Activated CD4-positive, CD25-positive, alpha-beta regulatory T cell treated with anti-CD3 and anti-CD28 coated beads, Interleukin-2, amount 50 U/mL, for 24 hours (primary cell): Measurements from ENCODE around the gene PRPF40B.

ENCODE experiments used
- ATAC-seq, 2 donors: fragments of 150-1000 bp; cut with Tn5 transposase; one replicate each; pipeline ENCODE4 v1.10.0; 2021; ENCODE audit warnings: mild to moderate bottlenecking in 1 of 2, moderate library complexity in 1 of 2

PRPF40B gene

DNA sequence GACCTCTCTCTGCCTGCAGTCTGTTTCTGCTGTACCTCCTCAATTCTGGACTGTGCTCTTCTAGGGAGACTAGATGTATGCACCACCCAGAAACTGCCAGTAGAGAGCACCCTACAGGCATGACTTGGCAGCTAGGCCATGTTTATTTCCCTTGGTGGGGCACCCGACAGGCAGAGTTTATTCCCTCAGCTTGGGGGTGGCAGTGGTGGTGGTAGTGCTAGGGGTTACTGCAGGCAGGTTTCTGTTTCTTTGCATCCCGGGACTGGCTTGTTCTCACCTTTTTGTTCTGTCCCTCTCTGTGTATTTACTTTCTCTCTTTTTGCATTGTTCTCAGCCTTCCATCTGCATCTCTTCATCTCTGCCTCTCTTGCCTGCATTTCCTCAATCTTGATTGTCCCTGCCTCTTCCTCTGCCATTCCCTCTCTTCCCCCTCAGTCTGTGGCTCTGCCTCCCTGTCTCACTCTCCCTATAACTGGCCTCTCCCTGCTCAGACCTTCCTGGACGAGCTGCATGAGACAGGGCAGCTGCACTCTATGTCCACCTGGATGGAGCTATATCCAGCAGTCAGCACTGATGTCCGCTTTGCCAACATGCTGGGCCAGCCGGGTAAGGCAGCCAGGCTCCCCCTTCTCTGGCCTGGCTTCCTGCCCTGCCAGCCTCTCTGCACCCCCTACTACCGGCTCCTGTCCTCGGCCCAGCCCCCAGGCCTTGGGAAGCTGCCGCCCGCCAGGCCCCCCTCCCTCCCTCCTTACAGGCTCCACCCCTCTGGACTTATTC is 13.8 kb downstream of the PRPF40B start:
- peak; percentile 90 for ATAC-seq

DNA sequence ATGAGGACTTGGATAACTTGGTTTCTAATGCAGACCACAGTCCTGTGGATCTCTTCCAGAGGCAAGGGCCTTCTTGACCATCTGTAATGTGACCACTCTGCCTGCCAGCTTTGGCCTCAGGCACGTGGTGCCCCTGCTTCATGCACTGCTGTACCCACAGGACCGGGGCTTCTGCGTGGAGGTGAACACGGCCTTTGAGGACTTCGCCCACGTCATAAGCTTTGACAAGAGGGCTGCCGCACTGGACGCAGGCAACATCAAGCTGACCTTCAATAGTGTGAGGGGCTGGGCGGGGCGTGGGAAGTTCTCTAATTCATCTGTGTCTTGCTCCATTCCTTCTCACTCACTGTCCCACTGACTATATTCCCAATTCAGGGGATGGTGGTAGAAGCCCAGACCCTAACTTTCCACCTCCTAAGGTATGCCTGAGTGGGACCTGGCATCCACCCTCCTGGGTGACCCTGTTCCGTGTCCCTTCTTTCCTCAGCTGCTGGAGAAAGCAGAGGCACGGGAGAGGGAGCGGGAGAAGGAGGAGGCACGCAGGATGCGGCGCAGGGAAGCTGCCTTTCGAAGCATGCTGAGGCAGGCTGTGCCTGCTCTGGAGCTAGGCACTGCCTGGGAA is 18.5 kb downstream of the PRPF40B start:
- no peak for ATAC-seq

DNA sequence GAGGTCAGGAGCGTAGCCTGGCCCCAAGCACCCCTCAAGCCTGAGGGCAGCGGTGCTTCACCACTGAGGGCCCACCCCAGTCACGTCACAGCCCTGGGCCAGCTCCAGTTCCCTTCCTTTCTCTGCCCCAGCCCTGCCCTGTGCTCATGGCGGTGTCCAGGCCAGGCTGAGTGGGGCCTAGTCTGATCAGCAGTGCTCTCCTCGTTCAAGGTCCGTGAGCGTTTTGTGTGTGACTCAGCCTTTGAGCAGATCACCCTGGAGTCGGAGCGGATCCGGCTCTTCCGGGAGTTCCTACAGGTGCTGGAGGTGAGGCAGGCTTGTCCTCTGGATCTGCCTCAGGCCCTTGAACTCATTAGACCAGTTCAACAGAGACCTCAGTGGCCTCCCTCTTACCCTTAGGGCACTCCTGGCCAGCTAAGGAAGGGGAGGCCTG is 19.0 kb downstream of the PRPF40B start:
- ATAC-seq: no peak

DNA sequence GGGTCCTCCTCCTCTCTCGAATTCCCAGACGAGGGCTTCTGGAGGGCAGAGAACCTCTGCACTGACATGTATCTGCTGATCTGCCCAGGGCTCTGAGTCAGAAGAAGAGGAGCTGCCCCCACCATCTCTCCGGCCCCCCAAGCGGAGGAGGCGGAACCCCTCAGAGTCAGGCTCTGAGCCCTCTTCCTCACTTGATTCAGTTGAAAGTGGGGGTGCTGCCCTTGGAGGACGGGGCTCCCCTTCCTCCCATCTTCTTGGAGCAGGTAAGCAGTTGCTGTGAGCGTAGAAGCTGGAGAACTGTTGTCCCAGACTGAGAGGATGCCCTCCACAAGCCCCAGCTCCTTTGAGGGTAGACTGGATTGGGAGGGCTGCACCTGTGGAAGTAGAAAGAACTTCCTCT is 19.8 kb downstream of the PRPF40B start:
- ATAC-seq: no peak

DNA sequence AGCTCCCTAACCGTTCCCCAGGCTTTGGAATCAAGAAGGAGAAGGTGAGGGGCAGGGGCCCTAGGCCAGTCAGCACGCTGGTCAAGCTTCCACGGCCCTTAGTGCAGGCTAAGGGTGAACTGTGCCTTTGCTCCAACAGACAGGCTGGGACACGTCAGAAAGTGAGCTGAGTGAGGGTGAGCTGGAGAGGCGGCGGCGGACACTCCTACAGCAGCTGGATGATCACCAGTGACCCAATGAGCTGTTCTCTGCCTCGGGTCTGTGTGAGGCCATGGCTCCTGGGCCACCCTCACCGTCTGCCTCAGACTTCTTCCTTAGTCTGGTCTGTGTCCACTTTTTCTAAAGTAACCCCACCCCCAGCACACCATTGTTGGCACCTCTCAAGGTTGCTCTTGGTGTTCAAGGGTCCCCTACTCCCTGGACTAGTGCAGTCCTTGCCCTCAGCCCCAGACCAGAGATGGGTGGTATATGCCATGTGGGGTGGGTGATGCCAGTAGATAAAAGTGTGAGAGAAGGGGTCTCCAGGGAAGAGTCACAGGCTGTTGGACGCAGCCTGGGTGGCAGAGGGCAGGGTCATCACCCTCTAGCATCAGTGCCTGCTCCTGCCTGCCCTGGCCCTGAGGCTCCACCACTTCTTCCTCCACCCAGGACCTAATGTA is 20.7 kb downstream of the PRPF40B start:
- ATAC-seq: no peak

DNA sequence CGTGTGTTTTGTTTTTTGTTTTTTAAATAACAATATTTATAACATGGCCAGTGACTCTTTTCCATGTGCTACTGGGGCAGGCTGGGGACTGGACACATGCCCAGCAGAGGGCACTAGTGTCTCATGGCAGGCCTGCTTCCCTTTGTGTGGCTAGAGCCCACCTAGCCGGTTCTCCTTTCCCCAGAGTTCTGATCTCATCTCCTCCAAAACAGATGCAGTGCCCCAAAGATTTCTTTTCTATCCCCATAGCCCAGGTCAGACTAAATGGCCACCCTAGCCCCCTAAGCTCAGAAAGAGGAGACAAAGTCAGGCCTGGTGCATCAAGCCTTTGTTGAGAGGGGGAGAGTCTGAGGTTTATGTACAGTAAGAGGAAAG is 21.2 kb downstream of the PRPF40B start:
- peak; percentile 91 for ATAC-seq

DNA sequence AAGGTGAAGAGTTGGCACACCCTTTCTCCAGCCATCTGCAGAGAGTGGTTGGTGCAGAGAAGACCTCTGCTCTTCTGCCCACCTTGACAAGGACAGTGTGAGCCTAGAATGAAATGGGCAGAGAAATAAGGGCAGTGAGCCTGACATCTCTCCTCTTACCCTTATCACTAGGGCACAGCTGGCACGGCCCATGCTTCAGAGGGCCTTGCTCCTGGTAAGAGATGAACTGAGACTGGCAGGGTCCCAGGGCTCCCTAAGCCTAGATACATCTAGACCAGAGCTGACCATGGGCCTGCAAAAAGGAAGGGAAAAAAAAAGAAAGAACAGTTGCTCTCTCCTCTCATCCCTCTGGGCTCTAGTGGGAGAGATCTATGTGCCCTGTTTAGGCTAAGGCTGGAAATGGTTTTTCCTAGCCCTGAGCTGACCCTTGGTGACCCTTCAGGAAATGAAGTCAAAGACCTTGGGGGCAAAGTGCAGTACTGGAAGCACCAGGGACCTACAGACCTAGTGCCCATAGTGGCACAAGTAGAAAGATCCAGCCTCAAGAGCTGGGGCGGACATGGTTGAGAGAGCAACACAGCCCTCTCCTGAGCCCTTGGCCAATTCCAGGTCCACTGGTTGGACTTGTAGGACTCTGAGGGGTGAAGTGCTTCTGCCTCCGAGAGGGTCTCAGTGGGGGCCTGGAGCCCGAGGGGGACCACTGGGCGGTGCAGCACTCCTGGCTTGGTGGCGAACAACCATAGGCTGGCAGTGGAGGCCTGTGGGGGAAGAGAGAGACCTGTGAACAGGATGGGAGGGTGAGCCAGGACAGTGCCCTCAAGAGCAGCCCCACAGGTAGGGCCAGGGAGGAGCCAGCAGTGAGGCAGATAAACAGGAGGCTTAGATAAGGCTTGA is 22.0 kb downstream of the PRPF40B start:
- no peak for ATAC-seq

DNA sequence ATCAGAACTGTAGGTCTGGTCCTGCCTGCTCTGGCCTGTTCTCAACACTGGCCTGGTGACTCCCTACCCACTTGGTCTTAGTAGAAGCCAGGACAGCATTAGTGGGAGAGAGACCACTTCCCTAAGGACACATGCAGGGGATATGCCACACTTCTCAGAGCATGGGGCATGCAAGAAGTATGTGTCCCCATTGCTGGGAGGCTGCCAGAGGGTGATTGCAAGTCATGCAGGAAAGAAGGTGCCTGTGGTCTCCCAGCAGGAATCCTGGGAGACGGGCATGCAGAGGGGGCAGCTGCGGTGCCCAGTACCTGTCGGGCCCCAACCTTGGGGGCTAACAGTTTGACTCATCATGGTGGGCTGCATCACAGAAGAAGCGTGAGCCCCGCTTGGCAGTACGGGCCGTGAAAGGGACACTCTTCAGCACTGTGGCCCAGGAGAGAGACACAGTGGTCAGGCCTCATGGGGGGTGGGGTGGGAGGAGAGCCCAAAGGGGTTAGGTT is 23.0 kb downstream of the PRPF40B start:
- no peak for ATAC-seq

DNA sequence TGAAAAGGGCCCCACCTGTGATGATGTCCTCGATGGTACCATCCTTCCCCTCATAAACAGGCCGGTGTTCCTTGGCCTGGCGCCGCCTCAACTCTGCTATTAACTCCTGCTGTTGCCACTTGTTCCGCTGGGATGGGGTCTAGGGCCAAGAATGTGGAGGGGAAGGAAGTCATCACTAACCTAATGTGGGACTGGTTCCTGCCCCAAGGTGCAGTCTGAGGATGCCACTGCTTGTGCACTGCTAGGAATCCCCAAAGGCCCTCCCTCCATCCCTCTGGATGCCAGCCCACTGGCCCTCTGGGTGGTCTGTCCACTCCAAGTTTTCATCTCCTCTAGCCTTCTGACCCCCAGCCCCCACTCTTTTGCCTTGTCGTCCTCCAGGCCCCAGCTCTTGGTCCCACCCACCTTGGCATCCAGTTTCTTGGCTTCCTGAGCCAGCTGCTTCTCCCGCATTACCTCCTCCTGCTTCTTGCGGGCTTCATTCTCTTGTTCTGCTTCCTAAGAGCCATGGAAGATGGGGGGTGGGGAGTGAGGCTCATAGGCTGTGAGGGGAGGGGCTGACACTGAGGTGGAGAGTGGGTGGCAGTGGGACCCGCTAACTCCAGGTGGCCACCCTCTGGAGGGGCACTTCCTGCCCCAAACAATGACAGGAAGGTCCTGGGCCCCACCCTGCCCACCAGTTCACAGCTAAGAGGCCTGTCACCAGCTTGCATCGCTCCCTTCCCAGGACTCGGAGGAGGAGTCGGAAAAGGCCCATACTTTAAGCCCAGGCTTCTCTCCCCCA is 23.7 kb downstream of the PRPF40B start:
- ATAC-seq: no peak

DNA sequence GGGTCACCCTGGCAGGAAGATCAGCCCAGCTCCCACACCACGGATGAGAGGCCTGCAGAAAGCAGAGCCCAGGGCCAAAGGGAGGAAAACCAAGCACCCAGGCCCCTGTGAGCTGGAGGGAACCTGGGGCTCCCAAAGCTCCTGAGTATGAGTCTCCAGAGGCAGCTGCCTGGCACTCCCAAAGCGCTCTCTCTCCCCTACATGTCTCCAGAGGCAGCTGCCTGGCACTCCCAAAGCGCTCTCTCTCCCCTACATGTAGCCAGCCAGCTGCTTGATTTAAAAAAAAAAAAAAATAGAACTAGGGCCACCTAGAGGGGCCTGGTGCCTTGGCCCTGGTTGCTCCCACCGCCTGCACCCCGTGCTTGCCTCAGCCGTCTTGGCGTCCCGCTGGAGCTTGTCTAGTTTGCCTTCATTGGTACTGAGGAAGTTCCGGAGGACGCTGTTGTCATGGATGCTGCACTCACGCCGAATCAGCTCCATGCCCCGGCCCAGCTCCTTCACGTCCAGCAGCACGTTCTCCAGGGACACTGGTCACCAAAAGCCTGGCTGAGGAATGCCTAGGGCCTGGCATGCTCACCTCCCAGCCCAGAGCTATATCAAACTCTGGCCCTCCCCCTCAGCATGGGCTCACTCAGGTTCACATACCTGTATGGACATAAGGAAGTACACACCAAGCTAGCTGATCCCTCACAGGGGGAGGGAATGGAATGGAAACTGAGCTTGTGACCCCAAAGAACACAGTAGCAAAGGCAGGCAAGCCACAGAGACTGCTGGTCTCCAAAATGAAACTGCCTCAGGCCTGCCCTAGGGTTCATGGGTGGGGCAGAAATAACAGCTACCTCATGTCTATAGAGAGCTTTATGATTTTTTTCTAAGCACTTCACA is 24.7 kb downstream of the PRPF40B start:
- no peak for ATAC-seq

DNA sequence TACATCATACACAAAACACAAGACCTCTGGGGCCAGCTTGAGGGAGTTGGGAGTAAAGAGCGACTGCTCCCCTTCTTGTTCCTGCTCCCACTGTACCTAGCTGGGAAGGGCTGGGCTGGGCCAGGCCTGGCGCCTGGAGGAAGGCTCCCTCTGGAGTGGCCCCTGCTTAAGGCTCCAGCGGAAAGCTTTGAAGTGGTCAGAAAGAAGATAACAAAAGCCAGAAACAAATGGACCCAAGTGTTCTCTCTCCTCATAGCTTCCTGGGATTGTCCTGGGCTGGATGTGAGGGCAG is 25.3 kb downstream of the PRPF40B start:
- ATAC-seq: no peak

DNA sequence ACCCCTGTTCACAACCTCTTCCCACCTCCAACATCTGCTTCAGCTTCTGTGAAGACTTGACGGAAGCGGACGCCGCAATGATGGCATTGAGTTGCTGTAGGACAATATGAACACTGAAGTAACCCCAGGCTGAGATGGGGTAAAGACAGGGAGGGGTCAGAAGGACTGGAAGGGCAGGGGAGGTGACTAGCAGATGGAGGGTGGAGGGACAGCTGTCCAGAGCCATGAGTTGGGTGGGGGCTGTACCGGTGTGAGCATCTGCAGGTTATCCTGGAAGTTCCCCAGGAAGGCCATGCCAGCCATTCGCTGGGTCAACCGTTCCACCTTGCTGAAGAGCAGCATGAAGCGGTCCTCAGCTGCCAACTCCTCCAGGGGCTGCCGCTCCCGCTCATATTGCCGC is 26.1 kb downstream of the PRPF40B start:
- ATAC-seq: no peak

DNA sequence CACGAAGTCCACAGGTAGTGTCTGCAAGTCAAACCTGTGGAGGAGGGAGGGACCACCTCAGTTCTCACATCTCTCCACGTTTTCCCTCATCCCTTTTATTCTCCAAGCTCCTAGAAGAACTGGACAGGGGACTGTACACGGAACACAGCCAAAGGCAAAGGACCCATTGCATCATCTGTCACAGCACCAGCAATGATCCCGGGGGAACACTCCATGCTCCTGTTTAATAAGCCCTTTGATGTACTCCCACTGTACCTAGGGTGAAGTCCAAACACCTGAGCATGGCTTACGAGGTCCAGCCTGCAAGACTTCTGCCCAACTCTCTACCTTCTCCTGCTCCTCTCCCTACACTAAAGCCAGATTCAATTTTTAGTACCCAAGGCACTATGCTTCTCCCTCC is 26.5 kb downstream of the PRPF40B start:
- no peak for ATAC-seq

DNA sequence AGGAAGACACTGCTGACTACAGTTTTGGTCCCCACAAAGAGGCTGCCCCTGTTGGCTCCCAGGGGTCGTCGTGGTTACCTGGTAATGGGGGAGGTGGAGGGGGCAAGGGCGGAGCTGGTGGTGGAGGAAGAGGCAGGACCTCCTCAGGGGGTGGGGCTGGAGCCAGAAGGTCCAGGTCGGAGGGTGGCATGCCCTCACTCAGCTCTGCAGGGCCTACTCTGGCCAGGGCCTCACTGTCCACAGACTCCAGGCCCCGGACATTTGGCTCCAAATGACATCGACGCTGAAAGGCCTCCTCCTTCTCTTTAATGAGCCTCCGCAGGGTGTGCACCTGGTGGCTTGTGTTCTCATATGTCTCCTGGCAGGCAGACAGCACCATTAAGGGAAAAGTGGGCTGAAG is 28.5 kb downstream of the PRPF40B start:
- ATAC-seq: no peak

DNA sequence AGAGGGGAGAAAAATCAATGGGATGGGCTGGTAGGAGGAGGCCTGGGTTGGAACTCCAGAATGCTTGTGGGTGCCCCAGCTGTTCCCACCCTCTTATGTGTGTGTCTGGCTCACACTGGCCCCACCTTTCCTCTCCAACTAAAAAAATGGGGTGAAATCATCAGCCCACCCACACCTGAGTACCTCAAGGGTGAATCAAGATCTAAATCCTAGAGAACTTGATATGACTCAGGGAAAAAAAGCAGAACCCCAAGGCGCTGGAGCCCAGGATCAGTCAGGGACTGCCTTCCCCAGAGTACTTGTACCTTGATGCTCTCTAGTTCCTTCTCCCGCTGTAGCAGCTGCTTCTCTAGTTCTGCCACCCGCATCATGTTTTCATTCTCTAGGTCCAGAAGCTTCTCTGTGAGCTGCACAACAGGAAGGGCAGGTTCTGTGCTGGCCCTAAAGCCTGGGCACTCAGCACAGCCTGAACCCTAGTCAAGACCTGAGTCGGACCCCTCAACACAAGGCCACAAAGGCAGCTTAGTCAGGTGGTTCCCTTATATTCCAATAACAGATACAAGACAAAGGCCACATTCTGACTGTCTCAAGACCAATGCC is 29.7 kb downstream of the PRPF40B start:
- no peak for ATAC-seq

DNA sequence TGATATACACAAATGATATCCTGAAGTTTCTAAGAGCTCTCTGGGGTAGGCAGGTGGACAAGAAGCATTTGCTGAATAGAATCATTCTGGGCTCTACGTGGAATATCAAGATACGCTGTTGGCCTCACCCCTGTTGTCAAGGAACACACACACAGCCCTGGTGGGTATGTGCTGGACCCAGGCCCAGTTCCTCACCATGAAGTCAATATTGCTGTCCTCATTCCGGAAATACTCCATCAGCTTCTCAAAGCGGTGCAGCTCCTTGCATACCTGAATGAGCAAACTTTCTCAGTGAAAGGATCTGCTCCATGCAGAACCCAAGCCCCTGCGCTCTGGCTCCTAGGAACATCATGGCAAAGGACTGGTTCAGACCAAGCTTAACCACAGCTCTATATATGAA is 31.4 kb downstream of the PRPF40B start:
- ATAC-seq: no peak

DNA sequence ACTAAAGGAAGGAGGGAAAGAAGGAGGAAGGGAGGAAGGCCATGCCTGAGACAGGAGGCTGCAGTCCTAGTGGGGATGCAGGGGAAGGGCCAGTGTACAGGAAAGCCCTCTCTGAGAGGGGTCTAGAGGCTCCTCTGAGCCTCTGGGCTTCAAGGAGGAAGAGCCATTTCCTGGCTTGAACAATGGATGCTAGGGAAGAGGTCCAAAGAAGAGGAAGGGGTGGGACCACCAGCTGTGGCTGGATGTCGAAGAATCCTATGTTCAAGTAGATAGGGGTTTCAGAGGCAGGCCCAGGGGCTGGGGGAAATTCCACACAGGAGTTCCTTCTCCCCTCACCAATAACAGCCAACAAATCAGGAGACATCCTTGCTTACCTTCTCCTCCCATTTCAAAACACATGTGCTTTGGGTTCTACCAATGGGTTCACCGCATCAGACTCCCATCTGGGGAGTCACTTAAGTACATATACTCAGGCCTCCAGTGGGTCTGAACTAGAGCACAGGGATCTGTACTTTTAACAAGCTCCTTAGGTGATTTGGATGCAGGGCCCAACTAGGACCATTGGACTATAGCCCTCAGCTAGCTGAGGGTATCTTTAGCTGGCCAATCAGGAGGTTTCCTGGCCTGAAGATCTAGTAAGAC is 32.4 kb downstream of the PRPF40B start:
- no peak for ATAC-seq

DNA sequence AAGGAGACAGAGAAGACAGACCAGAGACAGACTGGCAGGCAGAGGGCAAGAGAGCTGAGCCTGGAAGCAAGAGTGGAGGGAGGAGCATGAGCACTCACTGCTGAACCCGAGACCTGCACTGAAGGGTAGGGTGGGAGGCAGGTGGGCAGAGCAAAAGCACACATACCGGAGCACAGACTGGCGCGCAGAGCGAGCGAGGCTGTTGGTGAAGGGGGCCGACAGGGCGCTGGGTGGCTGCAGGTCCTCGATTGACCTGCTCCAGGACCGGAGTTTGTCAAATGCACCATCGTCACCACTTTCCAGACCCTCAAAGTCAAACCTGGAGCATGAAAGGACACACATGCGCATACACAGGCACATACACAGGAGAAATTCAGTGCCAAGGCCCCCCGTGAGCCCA is 34.9 kb downstream of the PRPF40B start:
- ATAC-seq: no peak

DNA sequence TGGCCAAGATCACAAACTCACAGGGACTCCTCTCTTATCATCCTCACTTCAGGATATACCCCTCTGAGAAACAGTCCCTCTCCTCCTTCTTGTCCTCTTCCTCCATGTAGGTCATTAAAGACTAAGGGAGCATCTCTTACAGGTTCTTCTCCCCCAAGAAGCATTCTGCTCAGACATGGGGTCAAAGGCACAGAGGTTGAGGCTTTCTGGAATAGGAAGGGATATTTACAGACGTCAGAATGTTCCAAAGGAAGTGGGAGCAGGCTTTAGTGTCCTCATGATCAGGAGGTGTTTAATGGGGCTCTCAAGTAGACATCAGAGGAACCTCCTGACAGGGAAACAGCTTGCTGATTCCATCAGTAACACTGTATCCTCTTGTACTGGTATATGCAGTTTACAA is 36.4 kb downstream of the PRPF40B start:
- no peak for ATAC-seq

DNA sequence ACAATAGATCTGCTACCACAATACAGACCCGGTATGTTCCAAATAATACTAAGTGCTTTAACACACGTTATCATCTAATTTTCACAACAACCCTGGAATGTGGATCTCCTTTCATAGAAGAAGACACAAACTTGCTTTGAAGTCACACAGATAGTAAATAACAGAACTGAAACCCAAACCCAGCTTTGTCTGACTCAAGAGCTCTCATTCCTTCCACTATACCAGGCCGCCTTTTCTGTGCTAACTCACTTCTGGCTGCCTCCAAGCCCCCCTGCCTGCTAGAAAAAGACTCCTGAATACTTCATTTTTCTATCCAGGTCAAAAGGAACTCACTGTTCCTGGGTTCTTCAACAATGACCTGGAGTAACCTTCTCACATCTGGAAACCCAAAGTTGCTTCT is 37.8 kb downstream of the PRPF40B start:
- peak; percentile 79 to 80 for ATAC-seq
